Endothelial cell of umbilical vein (primary cell): ENCODE data around the gene BUB1. TPM values are rescaled to one million over a fixed set of nuclear protein-coding genes. Genes with fewer than 3 reads are reported as not detected.

ENCODE experiments used
- BruUV-seq: library from RNA; stranded (reverse); fragments of 400-500 nt; replicated peaks from 2 replicates; lab custom pipeline; 2021; lab: Mats Ljungman, UMichigan
- CTCF ChIA-PET: fragments of 300-600, 350-600 bp; sonication (Branson Sonifier 250); formaldehyde crosslinking; loops from one replicate; lab custom pipeline; 2021; ENCODE audit warnings: antibody characterized with exemption, inconsistent platforms; lab: Charles Lee
- POLR2A ChIA-PET: fragments of 300-600, 350-600 bp; sonication (Branson Sonifier 250); formaldehyde crosslinking; loops from one replicate; lab custom pipeline; 2021; ENCODE audit warnings: antibody characterized with exemption, inconsistent platforms; lab: Charles Lee
- DNase-seq: peaks from one replicate; pipeline ENCODE4 v3.0.0-alpha.2; 2011; ENCODE audit warnings: low read depth, low spot score
- FAIRE-seq: peaks from 2 replicates; lab custom pipeline; 2011; peaks lifted over from hg19 to GRCh38; lab: Jason Lieb, UNC
- H2AFZ ChIP-seq: 2 replicates; pipeline ENCODE4 v1.6.0; 2012; ENCODE audit warnings: low read depth, low read length, control low read depth, inconsistent platforms
- H3K27ac ChIP-seq: 2 replicates; pipeline ENCODE4 v1.5.1; 2011; ENCODE audit warnings: low read depth, mild to moderate bottlenecking, control low read depth, low read length, moderate library complexity; ENCODE audit not compliant: insufficient read depth
- H3K27me3 ChIP-seq, 2 experiments: 2 replicates each; pipeline versions ENCODE4 v1.6.0 to v1.6.1; 2011; ENCODE audit warnings: low read length in 2 of 2, mixed read lengths in 1 of 2; ENCODE audit not compliant: control insufficient read depth in 2 of 2, insufficient read depth in 2 of 2
- H3K36me3 ChIP-seq, 2 experiments: 2 replicates in 1 of 2; 3 replicates in 1 of 2; pipeline ENCODE4 v1.5.1; 2011; ENCODE audit warnings: low read length in 2 of 2, mild to moderate bottlenecking in 1 of 2, moderate library complexity in 1 of 2; ENCODE audit not compliant: control insufficient read depth in 2 of 2, insufficient read depth in 2 of 2; ENCODE audit errors: extremely low read depth in 1 of 2
- H3K4me1 ChIP-seq: 3 replicates; pipeline ENCODE4 v1.5.1; 2011; ENCODE audit warnings: mild to moderate bottlenecking, low read length; ENCODE audit not compliant: control insufficient read depth, insufficient read depth; ENCODE audit errors: extremely low read depth
- H3K4me2 ChIP-seq: 2 replicates; pipeline ENCODE4 v1.6.1; 2011; ENCODE audit warnings: low read length, control low read depth, mixed read lengths; ENCODE audit not compliant: insufficient read depth
- H3K4me3 ChIP-seq, 3 experiments: fragments of 200-600 bp in 1 of 3; sonication (generic), shearing (Covaris generic) in 1 of 3; replicated peaks in 1 of 3; 2 replicates each; pipeline ENCODE4 v1.5.1; 2011 to 2016; ENCODE audit warnings: control low read depth in 3 of 3, low read length in 3 of 3, mild to moderate bottlenecking in 2 of 3, inconsistent platforms in 1 of 3, low read depth in 1 of 3, moderate library complexity in 1 of 3; ENCODE audit not compliant: insufficient read depth in 1 of 3
- H3K79me2 ChIP-seq: 2 replicates; pipeline ENCODE4 v1.6.0; 2012; ENCODE audit warnings: low read length, inconsistent platforms; ENCODE audit not compliant: control insufficient read depth, insufficient read depth
- H3K9ac ChIP-seq: replicated peaks from 2 replicates; pipeline ENCODE3; 2011; ENCODE audit warnings: low read length, control low read depth; ENCODE audit not compliant: insufficient read depth; ENCODE audit errors: extremely low read depth
- H3K9me1 ChIP-seq: replicated peaks from 3 replicates; pipeline ENCODE4 v1.6.0; 2011; ENCODE audit warnings: mild to moderate bottlenecking, low read length; ENCODE audit not compliant: control insufficient read depth, insufficient read depth; ENCODE audit errors: extremely low read depth
- H3K9me3 ChIP-seq: replicated peaks from 2 replicates; pipeline ENCODE4 v1.5.1; 2012; ENCODE audit warnings: low read length, inconsistent platforms; ENCODE audit not compliant: control insufficient read depth, insufficient read depth
- H4K20me1 ChIP-seq: replicated peaks from 2 replicates; pipeline ENCODE3; 2011; ENCODE audit warnings: mild to moderate bottlenecking, low read length; ENCODE audit not compliant: control insufficient read depth, insufficient read depth; ENCODE audit errors: extremely low read depth
- CTCF ChIP-seq, 2 donors: IDR thresholded peaks; 1 replicate in 1 of 2; 2 replicates in 1 of 2; pipeline ENCODE4 v1.5.1; 2011; ENCODE audit warnings: low read length in 2 of 2, mild to moderate bottlenecking in 2 of 2, moderate library complexity in 2 of 2, control low read depth in 1 of 2, inconsistent platforms in 1 of 2, low read depth in 1 of 2; ENCODE audit not compliant: insufficient read depth in 1 of 2; ENCODE audit errors: extremely low read depth in 1 of 2
- EZH2 ChIP-seq: IDR thresholded peaks from 2 replicates; pipeline ENCODE4 v1.6.1; 2012; ENCODE audit warnings: borderline replicate concordance, low read depth, mild to moderate bottlenecking, moderate library complexity, low read length, inconsistent platforms; ENCODE audit not compliant: severe bottlenecking
- FOS ChIP-seq: IDR thresholded peaks from 2 replicates; pipeline ENCODE4 v1.6.1; 2011; ENCODE audit warnings: mild to moderate bottlenecking, low read length, moderate library complexity, borderline replicate concordance; ENCODE audit not compliant: insufficient read depth
- GATA2 ChIP-seq: IDR thresholded peaks from 2 replicates; pipeline ENCODE4 v1.7.0; 2011; ENCODE audit warnings: low read depth, mild to moderate bottlenecking, moderate library complexity, mixed read lengths, low read length; ENCODE audit not compliant: insufficient read length, insufficient read depth
- MAX ChIP-seq: IDR thresholded peaks from 2 replicates; pipeline ENCODE4 v1.6.1; 2011; ENCODE audit not compliant: insufficient read depth, insufficient read length
- MYC ChIP-seq: IDR thresholded peaks from one replicate; pipeline ENCODE4 v1.6.1; 2011; ENCODE audit warnings: mild to moderate bottlenecking, low read depth, low read length
- POLR2A ChIP-seq: IDR thresholded peaks from 2 replicates; pipeline ENCODE4 v1.6.1; 2012; ENCODE audit warnings: low read depth, mild to moderate bottlenecking, control low read depth, low read length
- dilution Hi-C: fragments of 300-500 bp; cut with MboI; formaldehyde crosslinking; loops from one replicate; pipeline ENCODE4 v1.15.0; 2019; ENCODE audit warnings: low sequenced_read_pairs; ENCODE audit not compliant: extremely low pct_ligation_motif_present
- intact Hi-C: fragments of 100-400 bp; cut with micrococcal nuclease; formaldehyde crosslinking; loops from one replicate; pipeline ENCODE4 v1.10.0; 2022
- polyA plus RNA-seq, 4 experiments: library from polyadenylated mRNA; depleted of rRNA in 3 of 4; stranded (reverse) in 3 of 4; unstranded in 1 of 4; fragments of >200 nt; gene quantifications; 2 replicates each; pipeline versions ENCODE4 v1.2.1 to v1.2.3, GENCODE V29; 2011 to 2012; ENCODE audit warnings: missing spikeins in 1 of 4
- total RNA-seq: library from RNA; stranded (reverse); gene quantifications from 2 replicates; pipeline ENCODE4 v1.2.3, GENCODE V29; 2021

BUB1 gene
- total and polyA plus RNA-seq, 2 donors (not counting 3 experiments of a cell fraction or from before 2014, with no cell fraction given), result 16.1 to 66.4 TPM

GRCh38 chr2:110655701-110656100 is 22.2 kb downstream of the BUB1 start:
- Histone ChIP-seq H3K9ac (no peak overlapping the region), H2AFZ (no peak overlapping the region), H3K4me2 (no peak overlapping the region), H3K36me3 (peaks cover 5 to 41% of the 10 kb centered on the region in 2 experiments), H3K9me1 (no peaks in the 10 kb centered on the region), H3K27ac (no peak overlapping the region), H3K79me2 (no peaks in the 10 kb centered on the region), H3K27me3 (no peaks in the 10 kb centered on the region), H3K4me3 (no peak overlapping the region), H3K9me3 (no peaks in the 10 kb centered on the region), H4K20me1 (no peaks in the 10 kb centered on the region), H3K4me1 (no peaks in the 10 kb centered on the region)
- ChIA-PET POLR2A (no interaction called here), CTCF (no interaction called here)
- BruUV-seq, result no TSS peak
- FAIRE-seq (no peak), DNase-seq (no peak)
- TF ChIP-seq CTCF (IDR thresholded peaks at IDR 0.05; ENCODE audit: extremely low read depth in 1 of 2, insufficient read depth in 1 of 2, low read depth in 1 of 2, low read length in 2 of 2), result no peak
- no peak for TF ChIP-seq GATA2
- no peak for TF ChIP-seq POLR2A
- peak; percentile 16 for TF ChIP-seq FOS
- intact Hi-C loops, result no loop called here
- dilution Hi-C loops, result no loop called here

- ChIA-PET POLR2A (no interaction called here), CTCF (no interaction called here)
- TF ChIP-seq EZH2, result no peak
- no peak for TF ChIP-seq MYC
- no peak for TF ChIP-seq CTCF (IDR thresholded peaks at IDR 0.05; ENCODE audit: extremely low read depth in 1 of 2, insufficient read depth in 1 of 2, low read depth in 1 of 2, low read length in 2 of 2)
- no peak for TF ChIP-seq MAX
- no peak for TF ChIP-seq GATA2
- Histone ChIP-seq H3K4me2 (no peak overlapping the region), H3K27ac (no peak overlapping the region), H3K9me1 (no peaks in the 10 kb centered on the region), H3K79me2 (no peaks in the 10 kb centered on the region), H3K27me3 (no peaks in the 10 kb centered on the region), H3K9me3 (no peaks in the 10 kb centered on the region), H2AFZ (no peak overlapping the region), H4K20me1 (no peaks in the 10 kb centered on the region), H3K36me3 (peaks cover 5 to 40% of the 10 kb centered on the region in 2 experiments), H3K9ac (no peak overlapping the region), H3K4me3 (no peak overlapping the region), H3K4me1 (no peaks in the 10 kb centered on the region)
- DNase-seq (no peak), FAIRE-seq (no peak)
- dilution Hi-C loops (no loop called here), intact Hi-C loops (no loop called here)
- no TSS peak for BruUV-seq
Measured at GRCh38 chr2:110653861-110654260, 24.0 kb downstream of the BUB1 start.
